ENCODE data around the gene AKAP3.

- TF ChIP-seq CTCF (IDR thresholded peaks at IDR 0.05): no peak
- no peak for TF ChIP-seq POLR2A (IDR thresholded peaks at IDR 0.05)
These were observed 62.4 kb downstream of the AKAP3 start for GRCh38 chr12:4586500-4586899.

Measured in adrenal gland (tissue), 5 donors.